Spleen (tissue), 7 donors: Measurements from ENCODE around the gene CBX2.

Experiments used
- CTCF ChIP-seq, 11 experiments: fragments of 200-600 bp in 7 of 11; fragments of 450-650 bp in 4 of 11; sonication (generic) in 4 of 11; IDR thresholded peaks in 8 of 11; conservative IDR thresholded peaks in 3 of 11; 1 replicate in 7 of 11; 2 replicates in 4 of 11; pipeline versions ENCODE4 v1.4.0 to v1.8.0; 2016 to 2021; ENCODE audit warnings: antibody characterized with exemption in 11 of 11, inconsistent platforms in 4 of 11, mild to moderate bottlenecking in 1 of 11
- POLR2A ChIP-seq, 3 donors: fragments of 450-650 bp; IDR thresholded peaks; one replicate each; pipeline ENCODE4 v1.5.1; 2017; ENCODE audit warnings: antibody characterized with exemption in 3 of 3, mild to moderate bottlenecking in 1 of 3
- POLR2AphosphoS5 ChIP-seq, 3 donors: sonication (generic); formaldehyde crosslinking; IDR thresholded peaks; one replicate each; pipeline ENCODE4 v1.5.1; 2017; ENCODE audit warnings: antibody characterized with exemption in 3 of 3
- donor health status: DM: no; HTN: no; CAD: no; lungs with moderate emphysema.
- donor health status: DM: no; HTN: no; CAD: no.
- donor health status: DM: no; HTN: no; CAD: no.

GRCh38 chr17:79814127-79814973 lies 36.4 kb downstream of the CBX2 start:
- no peak for TF ChIP-seq CTCF (IDR thresholded peaks at IDR 0.05 in 8 of 11, conservative IDR thresholded peaks at IDR 0.05 in 3 of 11)
- no peak for TF ChIP-seq POLR2AphosphoS5 (IDR thresholded peaks at IDR 0.05)
- TF ChIP-seq POLR2A (IDR thresholded peaks at IDR 0.05): no peak
